HG02852 (cell line): Measurements from ENCODE around the gene ADARB1.

ENCODE experiments used
- ATAC-seq: cut with Tn5 transposase; IDR thresholded peaks from one replicate; pipeline ENCODE4 v1.9.1; 2021; ENCODE audit warnings: mild to moderate bottlenecking, moderate library complexity; ENCODE audit not compliant: unreplicated experiment

The ADARB1 gene

GRCh38 chr21:45220714-45221490, 146.5 kb downstream of the ADARB1 start:
- ATAC-seq, result no peak

GRCh38 chr21:45222001-45222400, 147.6 kb downstream of the ADARB1 start:
- ATAC-seq, result no peak

GRCh38 chr21:45223236-45224185, 149.1 kb downstream of the ADARB1 start:
- ATAC-seq, result no peak

- ATAC-seq, result no peak
Observed at GRCh38 chr21:45224189-45224938, 150.0 kb downstream of the ADARB1 start.

GRCh38 chr21:45225041-45225740, 150.8 kb downstream of the ADARB1 start:
- ATAC-seq, result no peak

GRCh38 chr21:45225741-45226327, 151.5 kb downstream of the ADARB1 start:
- no peak for ATAC-seq

- ATAC-seq, result no peak
Observed at GRCh38 chr21:45226540-45227326, 152.4 kb downstream of the ADARB1 start.

GRCh38 chr21:45227735-45228134, 153.4 kb downstream of the ADARB1 start:
- no peak for ATAC-seq

- no peak for ATAC-seq
Observed at GRCh38 chr21:45228171-45228641, 153.8 kb downstream of the ADARB1 start.

GRCh38 chr21:45228656-45229240, 154.4 kb downstream of the ADARB1 start:
- ATAC-seq, result no peak

GRCh38 chr21:45231705-45232104, 157.3 kb downstream of the ADARB1 start:
- no peak for ATAC-seq

- ATAC-seq, result no peak
Observed at GRCh38 chr21:45234127-45234526, 159.7 kb downstream of the ADARB1 start.

GRCh38 chr21:45234965-45235364, 160.6 kb downstream of the ADARB1 start:
- ATAC-seq, result no peak

GRCh38 chr21:45235488-45235887, 161.1 kb downstream of the ADARB1 start:
- no peak for ATAC-seq

GRCh38 chr21:45236481-45236880, 162.1 kb downstream of the ADARB1 start:
- no peak for ATAC-seq

GRCh38 chr21:45237401-45237800, 163.0 kb downstream of the ADARB1 start:
- ATAC-seq, result no peak

- no peak for ATAC-seq
Observed at GRCh38 chr21:45241357-45241756, 167.0 kb downstream of the ADARB1 start.

GRCh38 chr21:45243603-45244002, 169.2 kb downstream of the ADARB1 start:
- no peak for ATAC-seq

GRCh38 chr21:45244799-45245340, 170.5 kb downstream of the ADARB1 start:
- no peak for ATAC-seq
